Anterior cingulate cortex (tissue), 58 donors: ENCODE results near the gene HTT.

ENCODE experiments used
- DNase-seq, 58 donors: peaks; one replicate each; lab custom pipeline; 2025; lab: John Stamatoyannopoulos, UW

Gene HTT

GRCh38 chr4:3196670-3197359 is 122.3 kb downstream of the HTT start:
- DNase-seq, result no peak

DNA sequence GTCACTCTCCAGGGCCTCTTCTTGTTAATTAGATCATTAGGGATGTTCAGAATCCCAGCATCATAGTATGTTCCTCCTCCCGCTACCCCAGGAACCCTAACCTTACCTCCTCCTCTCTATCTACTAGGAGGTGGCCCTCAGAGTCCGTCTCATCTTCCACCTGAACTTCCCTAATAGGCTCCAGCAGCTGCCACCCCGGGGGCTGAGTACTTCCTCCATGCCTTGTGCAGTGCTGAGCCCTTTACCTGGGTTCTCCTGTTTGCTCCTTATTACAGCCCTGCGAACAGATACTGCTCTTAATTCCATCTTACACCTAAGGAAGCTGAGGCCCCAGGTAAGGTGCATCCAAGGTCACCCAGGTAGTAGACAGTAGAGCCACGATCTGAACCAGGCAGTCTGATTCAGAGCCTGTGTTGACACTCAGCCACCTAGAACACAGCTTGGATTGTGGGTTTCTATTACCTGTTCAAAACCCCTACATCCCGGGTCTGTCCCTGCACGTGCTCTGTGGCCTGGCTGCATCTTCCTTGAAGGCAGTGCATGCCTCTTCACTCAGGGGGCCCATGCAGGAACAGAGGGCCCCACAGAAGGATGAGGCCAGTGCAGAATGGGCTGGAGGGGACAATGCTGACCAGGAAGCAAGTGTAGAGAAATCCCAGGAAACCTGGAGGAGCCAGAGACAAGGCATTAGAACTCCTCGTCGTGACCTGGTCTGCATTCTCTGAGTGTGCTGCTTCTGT is 123.1 kb downstream of the HTT start:
- DNase-seq, result no peak

DNA sequence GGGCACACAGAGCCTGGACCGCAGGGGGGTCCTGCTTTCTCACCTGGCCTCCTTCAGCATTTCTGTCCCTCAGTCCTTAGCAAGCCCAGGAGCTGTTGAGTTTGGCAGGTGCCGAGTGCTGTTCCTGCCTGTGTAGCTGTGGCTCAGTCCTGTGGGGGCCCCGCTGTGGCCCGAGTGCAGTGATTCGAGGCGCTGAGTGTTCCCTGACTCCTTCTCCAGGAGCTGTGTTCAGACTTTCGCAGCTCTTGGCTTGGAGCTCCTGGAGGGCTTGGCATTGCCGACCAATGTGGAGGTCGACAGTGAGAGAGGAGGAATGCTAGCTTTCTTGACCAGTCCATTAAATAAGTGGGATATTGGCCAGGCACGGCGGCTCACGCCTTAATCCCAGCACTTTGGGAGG is 124.4 kb downstream of the HTT start:
- no peak for DNase-seq

DNA sequence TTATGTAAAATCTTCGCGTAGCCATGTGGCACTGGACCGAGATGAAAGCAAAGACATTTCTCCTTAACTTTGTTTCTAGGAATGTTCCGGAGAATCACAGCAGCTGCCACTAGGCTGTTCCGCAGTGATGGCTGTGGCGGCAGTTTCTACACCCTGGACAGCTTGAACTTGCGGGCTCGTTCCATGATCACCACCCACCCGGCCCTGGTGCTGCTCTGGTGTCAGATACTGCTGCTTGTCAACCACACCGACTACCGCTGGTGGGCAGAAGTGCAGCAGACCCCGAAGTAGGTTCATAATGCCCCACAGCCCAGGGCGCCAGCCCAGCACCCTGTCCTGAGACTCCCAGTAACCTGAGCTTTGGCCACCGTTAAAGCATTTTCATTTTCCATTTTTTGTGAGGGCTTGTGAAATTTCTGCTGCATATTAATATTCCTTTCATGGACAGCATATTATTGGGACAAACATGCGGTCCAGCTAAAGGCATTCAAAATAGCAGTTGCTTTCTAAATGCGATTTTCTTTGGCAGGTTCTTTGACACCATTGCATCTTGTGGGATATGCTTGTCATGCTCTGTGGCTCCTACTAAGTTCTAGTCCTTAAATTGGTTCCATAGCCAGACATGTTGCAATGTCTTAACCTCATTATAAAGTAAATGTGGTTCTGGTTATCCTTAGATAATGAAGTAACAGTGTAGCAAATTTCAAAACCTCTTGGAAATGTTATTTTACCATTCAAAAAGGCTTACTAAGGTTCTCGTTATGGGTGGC is 125.4 kb downstream of the HTT start:
- no peak for DNase-seq

DNA sequence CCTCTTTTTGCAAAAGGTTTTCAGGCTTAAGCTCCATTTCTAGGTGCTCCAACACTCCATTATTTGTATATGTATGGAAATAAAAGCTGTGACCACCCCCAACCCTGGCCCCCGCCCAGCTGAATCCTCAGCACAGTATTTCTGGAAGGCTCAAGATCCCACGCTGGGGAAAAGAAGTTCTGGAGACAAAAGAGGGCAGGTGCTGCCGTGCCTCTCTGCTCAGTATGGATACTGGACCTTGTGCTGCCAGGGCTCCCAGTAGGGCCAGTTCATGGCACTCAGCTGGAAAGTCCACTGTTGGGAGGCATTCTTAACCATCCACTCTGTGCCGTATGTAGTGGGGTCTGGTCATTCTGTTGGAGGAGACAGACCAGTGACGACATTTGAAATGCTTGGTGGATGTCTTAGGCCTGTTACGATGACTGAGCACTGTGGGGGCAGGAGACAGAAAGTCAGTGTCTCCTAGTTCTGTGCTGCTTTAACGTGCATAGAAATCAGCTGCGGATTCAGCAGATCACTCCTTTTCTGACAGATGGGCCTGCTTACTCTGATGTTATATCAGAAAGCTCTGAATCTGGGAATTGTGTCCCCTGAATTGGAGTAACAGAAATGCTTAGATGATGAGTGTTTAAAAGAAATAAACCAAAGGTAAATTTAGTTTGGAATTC is 126.1 kb downstream of the HTT start:
- no peak for DNase-seq

DNA sequence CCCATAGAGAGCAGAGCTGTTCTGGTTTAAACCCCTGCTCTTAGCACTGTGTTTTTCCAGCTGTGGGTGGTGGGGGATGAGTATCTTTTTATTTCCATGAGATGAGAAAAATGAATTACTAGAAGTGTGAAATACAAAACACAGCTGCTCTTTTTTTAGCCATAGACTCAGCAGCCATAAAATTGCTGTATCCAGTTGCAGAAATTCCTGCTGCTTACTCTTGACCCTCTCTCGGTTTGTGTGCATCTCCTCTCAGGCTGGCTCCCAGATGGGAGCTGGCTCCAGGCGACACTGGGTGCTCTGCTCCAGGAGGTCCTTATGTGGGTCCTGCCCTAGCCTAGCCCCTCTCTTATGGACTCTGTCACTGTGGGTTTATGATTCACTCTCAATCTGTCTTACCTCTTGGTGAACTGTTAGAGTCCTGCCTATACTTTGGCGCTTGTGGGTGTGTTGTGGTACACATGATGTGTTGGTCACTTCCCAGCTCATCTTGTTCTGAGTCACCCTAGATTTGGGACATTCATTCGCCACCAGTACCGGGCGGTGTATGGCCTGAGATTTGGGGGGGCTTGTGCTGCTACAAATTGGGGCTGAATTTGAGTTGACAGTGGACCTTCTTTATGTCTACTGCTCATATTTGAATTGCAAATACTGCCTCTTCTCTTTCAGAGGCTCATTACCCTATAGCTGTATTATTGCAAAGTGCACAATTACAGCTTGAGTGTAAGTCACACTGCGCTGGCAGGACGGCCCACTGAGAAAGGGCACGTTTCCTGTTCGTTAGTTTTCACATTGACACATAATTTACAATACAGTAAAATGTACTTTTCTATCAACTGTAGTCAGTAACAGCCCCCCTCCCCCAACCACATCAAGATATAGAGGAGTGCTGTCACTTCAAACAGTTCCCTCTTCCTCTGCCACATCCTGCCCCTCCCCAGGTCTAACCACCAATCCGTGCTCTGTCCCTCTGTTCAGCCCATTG is 127.5 kb downstream of the HTT start:
- no peak for DNase-seq

DNA sequence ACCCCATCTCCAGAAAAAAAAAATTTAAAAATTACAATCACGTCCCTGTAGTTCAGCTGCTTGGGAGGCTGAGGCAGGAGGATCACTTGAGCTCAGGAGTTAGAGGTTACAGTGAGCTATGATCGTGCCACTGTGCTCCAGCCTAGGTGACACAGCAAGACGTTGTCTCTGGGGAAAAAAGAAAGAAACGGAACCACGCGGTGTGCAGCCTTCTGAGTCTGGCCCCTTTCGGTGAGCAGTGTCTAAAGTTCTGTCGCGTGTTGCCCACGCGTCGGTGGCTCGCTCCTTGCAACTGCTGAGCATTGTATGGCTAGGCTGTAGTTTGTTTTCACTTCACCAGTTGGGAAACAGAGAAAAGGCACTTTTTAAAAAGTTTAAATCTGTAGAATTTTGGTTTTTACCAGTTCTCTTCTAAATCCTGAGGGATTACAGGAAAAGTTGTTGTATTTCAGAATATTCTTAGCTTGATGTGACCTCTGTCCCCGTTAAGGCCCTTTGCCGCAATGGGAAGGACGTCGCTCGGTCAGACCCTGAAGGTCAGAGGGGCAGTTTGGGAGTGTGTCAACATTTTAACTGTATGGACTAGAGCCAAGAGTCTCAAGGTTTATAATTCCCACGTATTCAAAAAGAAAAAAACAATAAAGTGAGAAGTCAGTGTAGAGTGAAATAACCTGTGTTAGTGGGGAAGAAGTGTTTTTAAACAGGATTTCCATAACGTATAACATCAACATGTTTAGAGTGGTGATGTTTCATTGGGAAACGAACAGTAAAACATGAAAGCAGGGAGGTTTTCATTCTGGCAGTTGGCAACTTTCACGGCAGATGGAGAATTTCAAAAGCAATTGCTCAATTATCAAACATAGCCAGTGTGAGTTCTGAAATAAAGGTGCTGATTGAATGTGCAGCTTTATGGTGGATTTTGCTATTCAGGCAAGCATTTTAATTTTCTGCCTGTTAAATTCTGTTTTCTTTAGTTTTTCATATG is 128.6 kb downstream of the HTT start:
- no peak for DNase-seq

GRCh38 chr4:3203971-3204431 is 129.5 kb downstream of the HTT start:
- peak in 2 of 58 donors; percentile 10 to 21 for DNase-seq

DNA sequence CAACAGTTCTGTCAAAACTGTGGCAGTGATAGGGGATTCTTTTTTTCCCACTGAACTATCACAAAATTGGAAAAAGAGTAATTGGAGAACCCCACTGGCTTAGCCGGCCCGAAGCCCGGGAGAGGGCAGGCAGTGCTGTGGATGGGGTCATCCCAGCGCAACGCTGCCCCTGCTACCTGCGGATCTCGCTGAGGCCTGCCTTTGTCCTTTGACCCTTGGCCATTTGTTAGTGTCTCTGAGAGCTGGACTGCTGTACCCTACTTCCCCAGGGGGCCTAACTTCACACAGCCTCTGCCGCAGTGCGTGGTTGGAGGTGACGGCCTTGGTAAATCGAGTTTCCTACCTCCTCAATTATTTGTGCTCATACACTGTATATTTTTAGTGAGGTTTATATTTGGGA is 131.5 kb downstream of the HTT start:
- DNase-seq, result no peak

DNA sequence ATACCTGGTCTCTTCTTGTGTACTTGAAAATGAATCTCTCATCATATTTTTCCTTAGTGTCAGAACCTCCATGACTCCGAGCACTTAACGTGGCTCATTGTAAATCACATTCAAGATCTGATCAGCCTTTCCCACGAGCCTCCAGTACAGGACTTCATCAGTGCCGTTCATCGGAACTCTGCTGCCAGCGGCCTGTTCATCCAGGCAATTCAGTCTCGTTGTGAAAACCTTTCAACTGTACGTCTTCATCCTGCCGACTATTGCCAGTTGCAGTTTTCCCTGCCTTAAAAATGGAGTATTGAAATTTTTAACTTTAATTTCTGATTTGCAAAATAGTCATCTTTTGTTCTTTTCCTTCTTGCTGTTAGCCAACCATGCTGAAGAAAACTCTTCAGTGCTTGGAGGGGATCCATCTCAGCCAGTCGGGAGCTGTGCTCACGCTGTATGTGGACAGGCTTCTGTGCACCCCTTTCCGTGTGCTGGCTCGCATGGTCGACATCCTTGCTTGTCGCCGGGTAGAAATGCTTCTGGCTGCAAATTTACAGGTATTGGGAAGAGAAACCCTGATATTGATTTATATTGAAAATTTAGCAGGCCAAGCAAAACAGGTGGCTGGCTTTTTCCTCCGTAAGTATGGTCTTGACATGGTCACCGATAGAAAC is 132.1 kb downstream of the HTT start:
- no peak for DNase-seq

- no peak for DNase-seq
Observed at GRCh38 chr4:3207531-3208037, 133.1 kb downstream of the HTT start.

GRCh38 chr4:3208826-3209225 is 134.3 kb downstream of the HTT start:
- DNase-seq, result no peak

DNA sequence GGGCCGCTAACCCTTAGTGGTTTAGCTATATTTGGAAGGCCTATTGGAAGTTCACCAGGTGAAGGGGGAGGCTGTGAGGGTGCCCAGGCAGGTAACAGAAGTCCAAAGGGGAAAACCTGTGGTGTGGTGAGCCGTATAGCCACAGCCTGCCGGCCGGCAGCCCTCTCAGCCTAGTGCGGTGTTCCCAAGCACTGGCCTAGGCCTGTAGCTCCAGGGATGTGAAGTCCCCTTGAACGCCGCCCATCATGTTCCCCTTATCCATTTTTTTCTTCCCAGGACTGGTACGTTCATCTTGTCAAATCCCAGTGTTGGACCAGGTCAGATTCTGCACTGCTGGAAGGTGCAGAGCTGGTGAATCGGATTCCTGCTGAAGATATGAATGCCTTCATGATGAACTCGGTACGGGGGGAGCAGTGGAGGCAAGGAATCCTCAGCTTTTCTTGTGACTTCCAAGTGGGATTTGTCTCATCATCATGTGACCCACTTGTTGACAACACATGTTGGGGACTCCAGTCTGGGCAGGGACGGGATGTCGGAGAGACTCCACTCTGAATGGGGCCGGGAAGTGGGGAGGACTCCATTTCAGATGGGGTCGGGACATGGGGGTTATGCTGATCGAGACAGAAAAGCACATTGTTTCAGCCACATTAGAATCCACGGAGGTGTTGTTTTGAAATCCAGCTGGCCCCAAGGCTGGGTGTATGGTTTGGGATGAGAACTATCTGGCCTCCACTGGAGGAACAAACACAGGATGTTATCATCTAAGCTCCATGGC is 135.3 kb downstream of the HTT start:
- DNase-seq, result no peak

- DNase-seq, result no peak
Observed at GRCh38 chr4:3210467-3210866, 136.0 kb downstream of the HTT start.

DNA sequence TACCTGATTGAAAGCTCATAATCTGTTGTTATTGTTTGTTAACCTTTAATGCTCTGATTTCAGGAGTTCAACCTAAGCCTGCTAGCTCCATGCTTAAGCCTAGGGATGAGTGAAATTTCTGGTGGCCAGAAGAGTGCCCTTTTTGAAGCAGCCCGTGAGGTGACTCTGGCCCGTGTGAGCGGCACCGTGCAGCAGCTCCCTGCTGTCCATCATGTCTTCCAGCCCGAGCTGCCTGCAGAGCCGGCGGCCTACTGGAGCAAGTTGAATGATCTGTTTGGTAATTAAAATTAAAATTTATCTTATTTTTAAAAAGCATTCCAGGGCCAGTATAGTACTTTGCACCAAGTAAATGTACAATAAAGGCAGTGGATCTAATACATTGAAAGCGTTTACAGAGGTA is 137.4 kb downstream of the HTT start:
- no peak for DNase-seq

GRCh38 chr4:3212391-3213105 is 138.1 kb downstream of the HTT start:
- DNase-seq, result no peak
